HG03039 (cell line): Measurements from ENCODE around the gene RIC3.
A peak's percentile ranks its signal among the peaks of the same experiment; 100 is the strongest.

Experiments used
- ATAC-seq: cut with Tn5 transposase; IDR thresholded peaks from one replicate; pipeline ENCODE4 v1.9.1; 2021; ENCODE audit warnings: mild to moderate bottlenecking, moderate library complexity; ENCODE audit not compliant: unreplicated experiment

Gene RIC3

GRCh38 chr11:8105666-8106065 lies 63.2 kb downstream of the RIC3 start:
- ATAC-seq, result no peak

- ATAC-seq, result no peak
Measured at GRCh38 chr11:8105133-8105532, 63.7 kb downstream of the RIC3 start.

- ATAC-seq, result no peak
Measured at GRCh38 chr11:8103909-8104308, 64.9 kb downstream of the RIC3 start.

- ATAC-seq, result no peak
Measured at GRCh38 chr11:8102965-8103364, 65.9 kb downstream of the RIC3 start.

GRCh38 chr11:8102296-8102915 lies 66.4 kb downstream of the RIC3 start:
- ATAC-seq, result no peak

GRCh38 chr11:8101421-8101820 lies 67.4 kb downstream of the RIC3 start:
- ATAC-seq, result no peak

- no peak for ATAC-seq
Measured at GRCh38 chr11:8100605-8101004, 68.2 kb downstream of the RIC3 start.

- no peak for ATAC-seq
Measured at GRCh38 chr11:8100158-8100557, 68.7 kb downstream of the RIC3 start.

- no peak for ATAC-seq
Measured at GRCh38 chr11:8099291-8099899, 69.4 kb downstream of the RIC3 start.

GRCh38 chr11:8098879-8099278 lies 69.9 kb downstream of the RIC3 start:
- ATAC-seq, result no peak

GRCh38 chr11:8098361-8098760 lies 70.5 kb downstream of the RIC3 start:
- ATAC-seq, result no peak

GRCh38 chr11:8097926-8098325 lies 70.9 kb downstream of the RIC3 start:
- no peak for ATAC-seq

- ATAC-seq, result no peak
Measured at GRCh38 chr11:8097468-8097867, 71.4 kb downstream of the RIC3 start.

- no peak for ATAC-seq
Measured at GRCh38 chr11:8097062-8097461, 71.8 kb downstream of the RIC3 start.

GRCh38 chr11:8096575-8096974 lies 72.2 kb downstream of the RIC3 start:
- ATAC-seq, result no peak

- no peak for ATAC-seq
Measured at GRCh38 chr11:8095806-8096522, 72.9 kb downstream of the RIC3 start.

- ATAC-seq, result no peak
Measured at GRCh38 chr11:8095371-8095770, 73.5 kb downstream of the RIC3 start.

- ATAC-seq, result no peak
Measured at GRCh38 chr11:8094656-8095055, 74.2 kb downstream of the RIC3 start.

GRCh38 chr11:8093931-8094575 lies 74.8 kb downstream of the RIC3 start:
- no peak for ATAC-seq

GRCh38 chr11:8092587-8093424 lies 76.0 kb downstream of the RIC3 start:
- ATAC-seq, result peak; percentile 51

GRCh38 chr11:8091721-8092120 lies 77.1 kb downstream of the RIC3 start:
- no peak for ATAC-seq
